HAP-1 (cell line): Measurements from ENCODE around the gene NOP10.
A peak's percentile ranks its signal among the peaks of the same experiment; 100 is the strongest.

Experiments used
- DNase-seq, 2 experiments: peaks; one replicate each; pipeline ENCODE4 v3.0.0-alpha.2; 2016 to 2020; ENCODE audit warnings: low spot score in 2 of 2
- H3K27me3 ChIP-seq: fragments of 250-450 bp; sonication (Bioruptor Pico); 2 replicates; pipeline ENCODE4 v1.5.1; 2020; ENCODE audit warnings: low read depth, mild to moderate bottlenecking, moderate library complexity
- H3K36me3 ChIP-seq: fragments of 250-450 bp; sonication (Bioruptor Pico); replicated peaks from 2 replicates; pipeline ENCODE4 v1.5.1; 2020; ENCODE audit warnings: mild to moderate bottlenecking
- H3K4me1 ChIP-seq: fragments of 250-450 bp; sonication (Bioruptor Pico); 2 replicates; pipeline ENCODE4 v1.5.1; 2020; ENCODE audit warnings: mild to moderate bottlenecking
- H3K4me3 ChIP-seq: fragments of 250-450 bp; sonication (Bioruptor Pico); 2 replicates; pipeline ENCODE4 v1.5.1; 2020; ENCODE audit warnings: mild to moderate bottlenecking, moderate library complexity
- H3K9me3 ChIP-seq: fragments of 250-450 bp; sonication (Bioruptor Pico); 2 replicates; pipeline ENCODE4 v1.5.1; 2020; ENCODE audit warnings: mild to moderate bottlenecking, moderate library complexity
- in situ Hi-C: fragments of 300-500 bp; cut with MboI; formaldehyde crosslinking; loops from 3 replicates; pipeline ENCODE4 v1.14.3; 2020; ENCODE audit warnings: low sequenced_read_pairs, inconsistent platforms, mixed read lengths

Gene NOP10

DNA sequence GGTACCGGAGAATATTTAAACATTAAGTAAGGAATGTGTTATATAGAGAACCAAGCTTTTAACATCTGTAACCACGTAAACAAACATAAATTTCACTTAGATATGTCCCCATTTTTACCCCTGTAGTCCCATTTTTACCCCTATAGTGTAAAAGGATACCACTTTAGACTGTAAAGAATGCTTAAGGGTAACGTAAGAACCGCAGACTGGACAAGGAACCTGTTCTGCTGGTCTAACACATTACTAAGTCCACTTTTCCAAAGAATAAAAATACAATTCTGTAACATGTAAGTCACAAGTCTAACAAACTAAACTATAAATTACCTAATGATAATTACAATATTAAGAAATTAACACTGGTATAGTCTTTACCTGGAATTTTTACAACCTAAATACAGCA is 8.3 kb downstream of the NOP10 start:
- DNase-seq, result no peak
- Histone ChIP-seq H3K4me3 (no peak overlapping the region), H3K9me3 (no peaks in the 10 kb centered on the region), H3K27me3 (no peaks in the 10 kb centered on the region), H3K4me1 (peaks cover 22% of the 10 kb centered on the region), H3K36me3 (peaks cover 4% of the 10 kb centered on the region)
- in situ Hi-C loops, result loop anchor here (5.0 kb wide), 1 partner anchor 92 kb away; no protein-coding TSS in a partner anchor

DNA sequence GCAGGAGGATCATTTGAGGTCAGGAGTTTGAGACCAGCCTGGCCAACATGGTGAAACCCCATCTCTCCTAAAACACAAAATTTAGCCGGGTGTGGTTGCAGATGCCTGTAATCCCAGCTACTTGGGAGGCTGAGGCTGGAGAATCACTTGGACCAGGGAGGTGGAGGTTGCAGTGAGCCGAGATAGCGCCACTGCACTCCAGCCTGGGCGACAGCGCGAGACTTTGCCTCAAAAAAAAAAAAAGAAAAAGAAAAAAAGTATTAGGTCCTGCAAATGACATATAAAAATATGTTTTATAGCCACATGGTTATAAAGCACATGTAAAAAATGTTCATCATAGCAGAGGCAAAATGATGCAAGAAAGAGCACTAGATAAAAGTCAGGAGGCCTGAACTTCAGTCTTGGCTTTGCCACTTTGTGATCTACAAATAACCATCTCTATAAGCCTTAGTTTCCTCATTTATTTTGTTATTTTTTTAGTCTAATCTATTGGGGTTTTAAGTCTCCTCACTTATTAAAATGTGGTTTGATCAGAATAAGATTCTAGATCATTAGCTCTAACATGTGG is 10.3 kb downstream of the NOP10 start:
- Histone ChIP-seq H3K4me1 (peaks cover 5% of the 10 kb centered on the region), H3K4me3 (no peak overlapping the region), H3K9me3 (no peaks in the 10 kb centered on the region), H3K36me3 (no peaks in the 10 kb centered on the region), H3K27me3 (no peaks in the 10 kb centered on the region)
- no peak for DNase-seq
- in situ Hi-C loops, result no loop called here

DNA sequence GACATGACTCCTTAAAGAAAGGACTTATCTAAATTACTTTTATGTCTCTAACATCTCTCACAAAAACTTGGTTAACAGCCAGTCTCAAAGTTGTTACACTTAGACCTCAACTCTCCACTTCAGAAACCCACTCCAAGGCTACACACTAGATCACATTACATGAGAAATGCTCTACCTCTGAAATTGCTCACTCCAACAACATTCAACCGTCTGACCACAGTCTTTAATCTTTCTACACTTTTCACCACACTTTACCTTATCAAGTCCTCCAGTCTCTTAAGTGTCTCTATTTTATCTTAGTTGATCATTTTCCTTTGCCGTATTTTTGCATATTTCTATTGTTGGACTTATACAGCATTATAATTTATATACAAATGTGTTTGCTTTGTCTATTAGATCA is 11.1 kb downstream of the NOP10 start:
- in situ Hi-C loops, result no loop called here
- no peaks in the 10 kb centered on the region for H3K9me3 ChIP-seq
- no peak overlapping the region for H3K4me3 ChIP-seq
- H3K4me1 ChIP-seq, result peaks cover 3% of the 10 kb centered on the region
- H3K36me3 ChIP-seq, result no peaks in the 10 kb centered on the region
- DNase-seq, result no peak
- no peaks in the 10 kb centered on the region for H3K27me3 ChIP-seq

DNA sequence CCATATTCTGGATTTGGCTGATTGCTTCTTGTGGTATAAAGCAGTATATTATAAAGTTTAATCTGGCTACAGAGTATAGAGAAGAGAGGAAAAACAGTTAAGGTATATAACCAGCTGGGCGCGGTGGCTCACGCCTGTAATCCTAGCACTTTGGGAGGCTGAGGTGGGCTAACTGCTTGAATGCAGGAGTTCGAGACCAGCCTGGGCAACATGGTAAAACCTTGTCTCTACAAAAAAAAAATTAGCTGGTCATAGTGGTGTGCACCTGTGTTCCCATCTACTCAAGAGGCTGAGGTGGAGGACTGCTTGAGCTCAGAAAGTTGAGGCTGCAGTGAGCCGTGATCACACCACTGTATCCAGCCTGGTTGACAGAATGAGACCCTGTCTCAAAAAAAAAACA is 12.7 kb downstream of the NOP10 start:
- H3K4me3 ChIP-seq, result no peak overlapping the region
- H3K9me3 ChIP-seq, result no peaks in the 10 kb centered on the region
- H3K36me3 ChIP-seq, result no peaks in the 10 kb centered on the region
- in situ Hi-C loops, result no loop called here
- no peaks in the 10 kb centered on the region for H3K4me1 ChIP-seq
- no peak for DNase-seq
- no peaks in the 10 kb centered on the region for H3K27me3 ChIP-seq

DNA sequence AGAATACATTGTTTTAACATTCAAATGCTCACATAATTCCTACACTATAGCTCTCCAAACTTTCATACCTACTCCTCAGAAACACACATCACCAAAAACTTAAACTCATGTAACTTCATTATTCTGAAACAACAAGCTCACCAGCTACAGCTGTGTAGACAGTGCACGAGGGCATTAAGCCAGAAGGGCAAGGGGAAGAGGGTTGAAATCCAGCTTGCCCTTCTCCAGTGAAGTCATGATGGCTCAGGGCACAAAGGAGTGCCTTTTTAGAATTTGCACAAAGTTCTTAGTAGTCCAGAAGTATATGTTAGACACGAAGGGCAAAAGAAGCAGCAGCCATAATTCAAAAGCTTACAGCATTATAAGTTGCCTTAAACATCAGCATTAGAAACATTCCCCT is 13.9 kb downstream of the NOP10 start:
- no peak for DNase-seq
- Histone ChIP-seq H3K27me3 (no peaks in the 10 kb centered on the region), H3K4me1 (no peaks in the 10 kb centered on the region), H3K36me3 (no peaks in the 10 kb centered on the region), H3K9me3 (no peaks in the 10 kb centered on the region), H3K4me3 (no peak overlapping the region)
- in situ Hi-C loops, result no loop called here

DNA sequence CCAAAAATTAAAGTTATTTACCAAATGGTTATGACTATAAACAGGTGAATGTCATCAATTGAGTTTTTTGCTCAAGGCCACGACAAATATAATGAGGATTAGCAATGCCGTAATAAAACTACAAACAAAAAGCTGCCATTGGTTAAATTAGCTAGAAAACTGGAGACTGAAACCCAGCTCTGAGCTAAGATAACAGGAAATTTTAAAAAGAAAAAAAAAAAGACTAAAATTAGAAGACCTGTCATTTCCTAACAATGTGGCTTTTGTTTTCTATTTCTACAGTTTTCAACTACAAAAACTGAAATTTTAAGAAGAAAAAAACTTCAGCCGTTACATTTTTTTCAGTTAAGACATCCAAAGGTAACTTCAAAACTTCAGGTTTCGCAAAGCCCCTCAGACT is 15.0 kb downstream of the NOP10 start:
- Histone ChIP-seq H3K36me3 (no peaks in the 10 kb centered on the region), H3K4me3 (no peak overlapping the region), H3K27me3 (no peaks in the 10 kb centered on the region), H3K9me3 (peaks cover 3% of the 10 kb centered on the region), H3K4me1 (no peaks in the 10 kb centered on the region)
- DNase-seq, result no peak
- in situ Hi-C loops, result no loop called here

DNA sequence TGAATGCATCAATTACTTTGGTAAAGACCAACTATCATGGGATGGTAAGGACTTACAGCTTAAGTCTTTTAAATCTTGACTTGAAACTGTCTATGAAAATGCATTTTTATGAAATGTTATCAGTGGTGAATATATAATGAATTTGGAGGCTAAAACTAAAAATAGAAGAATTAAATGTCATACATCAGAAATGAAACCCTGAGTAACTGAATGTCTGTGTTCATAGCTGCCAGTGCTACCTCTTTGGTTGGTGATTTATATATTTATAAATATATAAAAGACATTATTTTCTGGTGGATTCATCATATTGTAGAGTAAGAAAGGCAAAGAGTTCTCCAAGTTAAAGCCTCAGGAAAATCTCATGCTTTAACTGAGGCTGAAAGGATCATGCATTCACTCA is 17.6 kb downstream of the NOP10 start:
- Histone ChIP-seq H3K36me3 (no peaks in the 10 kb centered on the region), H3K4me3 (no peak overlapping the region), H3K9me3 (peaks cover 3% of the 10 kb centered on the region), H3K27me3 (no peaks in the 10 kb centered on the region), H3K4me1 (no peaks in the 10 kb centered on the region)
- in situ Hi-C loops, result no loop called here
- DNase-seq, result no peak

DNA sequence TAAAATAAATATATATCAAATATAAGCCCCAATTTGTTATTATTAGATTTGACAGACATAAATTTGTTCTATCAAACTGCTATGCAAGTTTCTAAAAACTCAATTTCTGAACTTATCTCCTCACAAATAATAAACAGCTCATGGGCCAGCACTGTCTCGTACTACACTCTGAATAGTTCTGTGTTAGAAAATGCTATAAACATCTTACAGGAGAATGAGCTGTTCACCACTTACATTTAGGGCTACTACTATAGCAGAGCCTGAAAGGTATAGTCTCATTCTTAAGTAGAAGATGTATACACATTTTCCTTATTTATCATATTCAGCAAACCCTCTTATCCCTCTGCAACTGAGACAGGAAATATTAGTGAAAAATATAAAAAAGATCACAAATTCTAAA is 18.0 kb downstream of the NOP10 start:
- peaks cover 3% of the 10 kb centered on the region for H3K9me3 ChIP-seq
- no peaks in the 10 kb centered on the region for H3K27me3 ChIP-seq
- in situ Hi-C loops, result no loop called here
- DNase-seq, result no peak
- H3K36me3 ChIP-seq, result no peaks in the 10 kb centered on the region
- H3K4me1 ChIP-seq, result no peaks in the 10 kb centered on the region
- no peak overlapping the region for H3K4me3 ChIP-seq

DNA sequence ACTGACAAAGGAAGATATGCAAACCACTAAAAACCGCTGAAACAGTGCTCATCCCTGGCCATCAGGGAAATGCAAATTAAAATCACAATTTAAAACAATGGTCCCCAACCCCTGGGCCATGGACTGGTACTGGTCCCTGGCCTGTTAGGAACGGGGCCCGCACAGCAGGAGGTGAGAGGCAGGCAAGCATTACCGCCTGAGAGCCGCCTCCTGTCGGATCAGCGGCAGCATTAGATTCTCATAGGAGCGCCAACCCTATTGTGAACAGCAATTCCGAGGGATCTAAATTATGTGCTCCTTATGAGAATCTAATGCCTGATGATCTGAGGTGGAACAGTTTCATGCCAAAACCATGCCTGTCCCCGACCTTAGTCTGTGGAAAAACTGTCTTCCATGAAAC is 19.7 kb downstream of the NOP10 start:
- in situ Hi-C loops, result no loop called here
- H3K36me3 ChIP-seq, result no peaks in the 10 kb centered on the region
- peaks cover 3% of the 10 kb centered on the region for H3K9me3 ChIP-seq
- H3K4me3 ChIP-seq, result no peak overlapping the region
- H3K4me1 ChIP-seq, result peaks cover 3% of the 10 kb centered on the region
- no peak for DNase-seq
- H3K27me3 ChIP-seq, result no peaks in the 10 kb centered on the region

DNA sequence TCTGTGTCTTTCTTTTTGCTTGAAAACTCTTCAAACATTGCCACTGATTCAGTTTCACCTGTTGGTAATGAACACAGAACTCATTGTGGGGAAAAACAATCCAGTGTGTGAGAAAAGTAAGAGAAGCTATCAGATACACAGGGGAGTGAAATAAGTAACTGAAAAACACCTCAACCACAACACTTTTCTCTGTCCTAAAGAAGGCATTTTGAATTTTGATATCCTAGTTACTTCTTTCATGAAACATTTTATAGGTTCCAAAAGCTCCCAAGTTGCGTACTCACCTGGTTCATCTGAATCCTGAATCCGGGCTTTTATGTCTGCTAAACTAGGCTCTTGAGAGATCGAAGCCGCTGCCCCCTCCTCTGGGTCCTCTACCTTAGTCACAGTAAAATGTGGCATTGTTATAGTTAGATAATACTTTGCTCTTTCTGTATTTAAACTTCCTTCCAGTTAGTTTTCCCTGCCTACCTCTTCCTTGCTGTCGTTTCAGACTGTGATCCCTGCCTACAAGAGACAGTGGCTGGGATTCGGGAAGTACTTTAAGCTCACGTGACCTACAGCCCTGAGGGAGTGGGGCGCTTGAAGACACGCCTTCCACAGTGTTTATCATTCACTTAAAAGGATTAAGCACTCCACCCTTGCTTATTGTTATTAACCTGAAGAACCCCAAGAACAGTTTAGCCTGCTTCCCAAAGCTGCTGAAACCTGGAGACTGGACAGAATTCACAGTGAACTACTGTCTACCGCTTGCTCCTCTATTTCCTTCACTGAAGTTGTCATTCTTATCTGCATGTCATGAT is 24.5 kb downstream of the NOP10 start:
- Histone ChIP-seq H3K4me3 (peak overlapping the region; percentile 36), H3K9me3 (peaks cover 3% of the 10 kb centered on the region), H3K27me3 (no peaks in the 10 kb centered on the region), H3K4me1 (peaks cover 15% of the 10 kb centered on the region), H3K36me3 (no peaks in the 10 kb centered on the region)
- in situ Hi-C loops, result no loop called here
- peak; percentile 80 to 89 for DNase-seq

DNA sequence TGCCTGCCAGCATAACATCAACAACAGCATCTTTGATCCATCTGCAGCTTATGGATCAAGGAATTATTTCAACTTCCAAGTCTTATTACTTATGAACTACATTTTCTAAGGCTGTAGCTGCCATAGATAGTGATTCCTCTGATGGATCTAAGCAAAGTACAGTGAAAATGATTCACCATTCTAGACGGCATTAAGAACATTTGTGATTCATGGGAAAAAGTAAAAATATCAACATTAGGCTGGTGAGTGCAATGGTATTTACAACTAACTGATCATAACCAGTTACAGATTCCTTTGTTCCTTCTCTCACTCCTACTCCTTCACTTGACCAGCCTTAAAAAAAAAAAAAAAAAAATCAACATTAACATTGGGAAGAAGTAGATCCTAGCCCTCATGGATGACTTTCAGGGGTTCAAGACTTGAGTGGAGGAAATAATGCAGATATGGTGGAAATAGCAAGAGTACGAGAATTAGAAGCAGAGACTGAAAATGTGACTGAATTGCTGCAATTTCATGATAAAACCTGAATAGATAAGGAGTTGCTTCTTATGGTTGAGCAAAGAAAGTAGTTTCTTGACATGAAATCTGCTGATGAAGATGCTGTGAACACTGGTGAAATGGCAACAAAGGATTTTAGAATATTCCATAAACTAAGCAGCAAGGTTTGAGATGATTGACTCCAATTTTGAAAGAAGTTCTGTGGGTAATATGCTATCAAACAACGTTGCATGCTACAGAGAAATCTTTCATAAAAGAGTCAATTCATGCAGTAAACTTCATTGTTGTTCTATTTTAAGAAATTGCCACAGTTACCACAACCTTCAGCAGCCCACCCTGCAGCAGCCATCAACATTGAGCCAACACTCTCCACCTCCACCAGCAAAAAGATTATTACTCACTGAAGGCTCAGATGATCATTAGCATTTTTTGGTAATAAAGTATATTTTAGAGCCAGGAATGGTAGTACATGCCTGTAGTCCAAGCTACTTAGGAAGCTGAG is 28.1 kb downstream of the NOP10 start:
- Histone ChIP-seq H3K9me3 (no peaks in the 10 kb centered on the region), H3K36me3 (no peaks in the 10 kb centered on the region), H3K4me3 (no peak overlapping the region), H3K4me1 (peaks cover 15% of the 10 kb centered on the region), H3K27me3 (no peaks in the 10 kb centered on the region)
- in situ Hi-C loops, result no loop called here
- no peak for DNase-seq

DNA sequence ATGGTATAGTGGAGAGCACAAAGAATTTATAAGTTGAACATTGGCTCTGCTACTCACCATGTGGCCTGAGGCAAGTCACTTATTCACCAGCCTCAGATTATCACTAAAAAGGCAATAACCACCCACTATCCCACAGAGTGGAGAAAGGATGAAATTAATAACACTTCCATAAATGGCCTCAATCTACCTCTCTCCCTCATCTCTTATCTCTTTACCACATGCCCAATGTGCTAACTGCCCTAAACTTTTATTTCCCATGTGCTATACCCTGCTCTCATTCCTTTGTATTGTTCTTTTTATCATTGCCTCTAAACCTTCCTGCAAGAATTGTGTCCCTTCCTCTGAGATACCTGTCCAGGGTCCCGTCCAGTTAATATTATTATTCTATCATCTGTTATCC is 31.4 kb downstream of the NOP10 start:
- Histone ChIP-seq H3K27me3 (no peaks in the 10 kb centered on the region), H3K4me1 (peaks cover 4% of the 10 kb centered on the region; the same call in 1 of the 2 replicates), H3K9me3 (no peaks in the 10 kb centered on the region), H3K4me3 (no peak overlapping the region), H3K36me3 (no peaks in the 10 kb centered on the region)
- no peak for DNase-seq
- in situ Hi-C loops, result no loop called here

DNA sequence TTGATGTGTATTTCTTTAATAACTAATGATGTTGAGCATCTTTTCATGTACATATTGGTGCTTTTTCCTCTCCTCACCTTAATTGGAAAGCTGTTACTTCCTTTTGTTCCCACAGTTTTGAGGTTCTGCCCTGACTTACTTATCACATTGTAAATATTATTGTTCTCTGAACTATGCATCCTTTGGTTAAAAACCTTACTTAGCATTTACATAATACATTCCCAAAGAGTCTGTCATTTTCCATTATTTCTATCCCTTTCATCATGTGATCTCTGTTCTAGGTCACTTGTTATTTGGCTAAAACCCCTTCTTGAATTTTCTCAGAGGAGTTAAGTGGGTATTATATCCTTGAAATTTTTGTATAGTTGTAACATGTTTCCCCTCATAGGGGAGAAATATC is 38.3 kb downstream of the NOP10 start:
- in situ Hi-C loops, result no loop called here
- Histone ChIP-seq H3K4me3 (no peak overlapping the region), H3K27me3 (no peaks in the 10 kb centered on the region), H3K4me1 (peaks cover 12% of the 10 kb centered on the region), H3K9me3 (no peaks in the 10 kb centered on the region), H3K36me3 (no peaks in the 10 kb centered on the region)
- peak in 1 of 2 experiments; percentile 49 for DNase-seq

DNA sequence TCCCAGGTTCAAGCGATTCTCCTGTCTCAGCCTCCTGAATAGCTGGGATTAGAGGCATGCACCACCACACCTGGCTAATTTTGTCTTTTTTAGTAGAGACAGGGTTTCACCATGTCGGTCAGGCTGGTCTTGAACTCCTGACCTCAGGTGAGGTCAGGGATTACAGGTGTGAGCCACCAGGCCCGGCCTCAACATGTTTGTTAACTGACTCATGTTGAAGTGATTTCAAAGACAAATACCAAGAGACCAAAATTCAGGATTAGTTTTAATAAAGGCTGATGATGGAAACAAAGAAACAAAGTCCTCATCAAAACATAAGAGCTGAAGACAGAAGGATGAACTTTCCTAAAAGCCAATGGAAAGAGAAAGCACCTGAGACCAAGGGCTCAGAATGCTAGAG is 41.9 kb downstream of the NOP10 start:
- Histone ChIP-seq H3K27me3 (no peaks in the 10 kb centered on the region), H3K36me3 (no peaks in the 10 kb centered on the region), H3K4me3 (no peak overlapping the region), H3K9me3 (no peaks in the 10 kb centered on the region), H3K4me1 (peaks cover 8% of the 10 kb centered on the region)
- DNase-seq, result no peak
- in situ Hi-C loops, result no loop called here
